C1 segment of cervical spinal cord (tissue), 14 donors: ENCODE data around the gene RNF224.

Source experiments
- DNase-seq, 14 donors: peaks; one replicate each; lab custom pipeline; 2025; lab: John Stamatoyannopoulos, UW

Gene RNF224

GRCh38 chr9:137270929-137271695 is 43.8 kb downstream of the RNF224 start:
- DNase-seq, result no peak

- no peak for DNase-seq
Measured at GRCh38 chr9:137271696-137272076, 44.4 kb downstream of the RNF224 start.

- DNase-seq, result no peak
Measured at GRCh38 chr9:137272241-137273094, 45.2 kb downstream of the RNF224 start.

DNA sequence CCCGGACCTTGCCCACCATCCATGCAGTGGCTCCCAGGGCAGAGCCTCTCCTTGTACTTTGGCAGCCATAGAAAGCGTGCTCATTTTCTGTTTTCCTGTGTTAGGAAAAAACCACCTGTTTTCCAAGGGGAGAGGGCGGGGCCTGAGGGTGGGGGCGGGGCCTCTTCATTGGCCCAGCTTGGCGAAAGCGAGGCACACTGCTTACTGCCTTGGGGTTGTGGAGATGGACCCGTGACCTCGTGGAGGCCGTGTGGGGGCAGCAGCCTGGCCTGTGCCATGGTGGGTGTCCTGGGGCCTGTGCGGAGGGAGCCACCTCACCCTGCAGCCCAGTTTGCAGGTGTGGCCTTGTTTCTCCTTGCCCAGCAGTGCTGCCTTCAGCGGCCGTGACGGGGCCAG is 45.8 kb downstream of the RNF224 start:
- no peak for DNase-seq

DNA sequence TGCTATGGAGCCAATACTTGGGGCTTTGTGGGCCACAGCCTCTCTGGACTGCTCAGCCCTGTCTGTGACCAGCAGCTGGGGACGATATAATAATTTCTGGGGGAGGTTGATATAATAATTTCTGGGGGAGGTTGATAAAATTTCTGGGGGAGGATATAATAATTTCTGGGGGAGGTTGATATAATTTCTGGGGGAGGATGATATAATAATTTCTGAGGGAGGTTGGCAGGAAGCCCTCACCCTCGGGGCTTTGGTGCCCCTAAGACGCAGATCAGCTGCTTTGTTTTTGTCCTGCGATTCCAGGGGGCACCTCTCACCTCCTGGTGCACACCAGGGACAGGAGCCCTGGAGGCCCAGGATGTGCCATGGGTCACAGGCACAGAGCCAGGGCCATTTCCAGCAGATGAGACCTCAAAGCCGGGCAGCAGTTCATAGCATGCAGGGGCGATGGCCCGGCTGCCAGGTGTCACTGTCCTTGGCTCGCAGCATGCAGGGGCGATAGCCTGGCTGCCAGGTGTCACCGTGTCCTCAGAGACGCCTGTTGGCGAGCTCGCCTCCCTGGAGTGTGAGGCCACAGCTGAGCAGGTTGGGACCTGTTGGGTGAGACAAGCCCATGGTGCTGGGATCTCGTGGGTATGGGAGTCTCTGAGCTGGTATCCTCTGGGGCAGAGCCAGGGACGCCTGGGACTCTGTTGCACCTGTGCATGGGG is 46.5 kb downstream of the RNF224 start:
- no peak for DNase-seq

GRCh38 chr9:137275203-137275587 is 47.9 kb downstream of the RNF224 start:
- no peak for DNase-seq

GRCh38 chr9:137275588-137276472 is 48.5 kb downstream of the RNF224 start:
- DNase-seq, result no peak

GRCh38 chr9:137276473-137277328 is 49.4 kb downstream of the RNF224 start:
- no peak for DNase-seq

DNA sequence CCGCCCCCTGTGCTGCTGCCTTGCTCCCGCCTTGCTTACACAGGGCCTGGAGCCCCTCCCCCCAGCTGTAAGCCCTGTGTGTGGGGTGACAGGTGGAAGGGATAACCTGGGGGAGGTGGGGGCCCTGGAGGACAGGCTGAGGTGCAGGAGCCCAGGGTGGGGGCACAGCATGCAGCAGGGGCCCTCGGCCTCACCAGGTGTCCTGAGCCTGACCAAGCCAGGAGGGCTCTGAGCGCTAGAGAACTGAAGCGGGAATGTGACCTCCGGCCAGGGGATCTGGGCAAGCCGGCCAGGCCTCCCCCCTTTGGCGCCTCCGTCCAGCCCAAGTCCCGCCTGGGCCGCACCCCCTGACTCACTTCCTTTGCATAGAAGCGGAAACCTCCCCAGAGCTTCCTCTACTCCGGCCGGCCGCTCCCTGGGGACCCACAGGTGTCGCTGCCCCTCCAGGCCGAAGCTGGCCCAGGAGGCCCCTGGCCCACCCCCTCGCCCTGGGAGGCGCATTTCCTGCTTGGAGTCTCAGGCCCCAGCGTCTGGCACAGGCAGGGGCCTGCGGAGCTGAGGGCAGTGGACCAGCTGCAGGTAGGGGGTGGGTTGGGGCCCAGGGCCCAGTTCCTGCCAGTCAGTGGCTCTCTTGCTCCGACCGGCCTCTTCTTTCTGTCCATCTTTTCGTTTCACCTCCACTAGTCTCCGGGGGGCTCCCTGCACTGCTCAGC is 50.2 kb downstream of the RNF224 start, which contains the start of gene TOR4A:
Gene TOR4A, plus strand, starts transcription at position 398 of the 713 bp plus-strand sequence. CDS start 964 bp downstream, outside the sequence.
- peak in 6 of 14 donors; percentile 19 to 45 (median 34) for DNase-seq

GRCh38 chr9:137278061-137278701 is 50.9 kb downstream of the RNF224 start:
- DNase-seq, result no peak
